Astrocyte (in vitro differentiated cells and primary cell): ENCODE measurements around the gene CDHR2. TPM values are rescaled to one million over a fixed set of nuclear protein-coding genes. Genes with fewer than 3 reads are reported as not detected.

ENCODE experiments used
- DNase-seq: peaks from one replicate; pipeline ENCODE4 v3.0.0-alpha.2; 2010; ENCODE audit warnings: low read depth
- FAIRE-seq: peaks from 2 replicates; lab custom pipeline; 2011; peaks lifted over from hg19 to GRCh38; lab: Jason Lieb, UNC
- H2AFZ ChIP-seq: 2 replicates; pipeline ENCODE4 v1.6.0; 2012; ENCODE audit warnings: low read depth, low read length, inconsistent platforms
- H3K27ac ChIP-seq: 2 replicates; pipeline ENCODE4 v1.5.1; 2011; ENCODE audit warnings: low read depth, low read length, inconsistent platforms
- H3K27me3 ChIP-seq: 2 replicates; pipeline ENCODE4 v1.6.0; 2011; ENCODE audit warnings: low read length, inconsistent platforms; ENCODE audit not compliant: insufficient read depth
- H3K36me3 ChIP-seq: 2 replicates; pipeline ENCODE4 v1.5.1; 2011; ENCODE audit warnings: low read length, inconsistent platforms; ENCODE audit not compliant: insufficient read depth
- H3K4me1 ChIP-seq: 2 replicates; pipeline ENCODE4 v1.5.1; 2011; ENCODE audit warnings: low read length, inconsistent platforms; ENCODE audit not compliant: insufficient read depth
- H3K4me2 ChIP-seq: 2 replicates; pipeline ENCODE4 v1.6.0; 2012; ENCODE audit warnings: low read length, inconsistent platforms
- H3K4me3 ChIP-seq: 2 replicates; pipeline ENCODE4 v1.5.1; 2011; ENCODE audit warnings: low read depth, mild to moderate bottlenecking, low read length, inconsistent platforms; ENCODE audit not compliant: insufficient read depth
- H3K79me2 ChIP-seq: 2 replicates; pipeline ENCODE4 v1.6.0; 2012; ENCODE audit warnings: mild to moderate bottlenecking, low read length, inconsistent platforms; ENCODE audit not compliant: insufficient read depth
- H3K9ac ChIP-seq: 2 replicates; pipeline ENCODE4 v1.6.0; 2012; ENCODE audit warnings: mild to moderate bottlenecking, low read length, inconsistent platforms
- H3K9me3 ChIP-seq: 2 replicates; pipeline ENCODE4 v1.5.1; 2012; ENCODE audit warnings: low read depth, mild to moderate bottlenecking, low read length, inconsistent platforms; ENCODE audit not compliant: insufficient read depth
- H4K20me1 ChIP-seq: 2 replicates; pipeline ENCODE4 v1.6.0; 2012; ENCODE audit warnings: low read length, inconsistent platforms; ENCODE audit not compliant: insufficient read depth
- H3K27ac Mint-ChIP-seq: one replicate; pipeline ENCODE4 v1.8.0; 2021; ENCODE audit warnings: mild to moderate bottlenecking, mixed read lengths; ENCODE audit not compliant: unreplicated experiment
- H3K27me3 Mint-ChIP-seq: one replicate; pipeline ENCODE4 v1.8.0; 2021; ENCODE audit warnings: low read depth, mixed read lengths; ENCODE audit not compliant: unreplicated experiment
- H3K36me3 Mint-ChIP-seq: one replicate; pipeline ENCODE4 v1.8.0; 2021; ENCODE audit warnings: low read depth, mixed read lengths; ENCODE audit not compliant: unreplicated experiment
- H3K4me1 Mint-ChIP-seq: one replicate; pipeline ENCODE4 v1.8.0; 2021; ENCODE audit warnings: low read depth, mixed read lengths; ENCODE audit not compliant: unreplicated experiment
- H3K4me3 Mint-ChIP-seq: one replicate; pipeline ENCODE4 v1.8.0; 2021; ENCODE audit warnings: mild to moderate bottlenecking, moderate library complexity, mixed read lengths; ENCODE audit not compliant: unreplicated experiment
- H3K9me3 Mint-ChIP-seq: one replicate; pipeline ENCODE4 v1.8.0; 2021; ENCODE audit warnings: mild to moderate bottlenecking, mixed read lengths; ENCODE audit not compliant: unreplicated experiment
- CTCF ChIP-seq: IDR thresholded peaks from 2 replicates; pipeline ENCODE4 v1.5.1; 2011; ENCODE audit warnings: low read depth, mild to moderate bottlenecking, inconsistent platforms, low read length, moderate library complexity; ENCODE audit not compliant: insufficient read depth
- EZH2 ChIP-seq: IDR thresholded peaks from 2 replicates; pipeline ENCODE4 v1.6.1; 2012; ENCODE audit warnings: mild to moderate bottlenecking, low read length, inconsistent platforms; ENCODE audit not compliant: insufficient read depth
- total RNA-seq: library from RNA; stranded (reverse); gene quantifications from 2 replicates; pipeline ENCODE4 v1.2.1, GENCODE V29; 2021

CDHR2 gene
- total RNA-seq, 1 donor from 2014 or later = 0.43 TPM

- H3K27me3 Mint-ChIP-seq = peaks cover 48% of the 10 kb centered on the region
- H3K27ac ChIP-seq = no peak overlapping the region
- H3K79me2 ChIP-seq = no peaks in the 10 kb centered on the region
- H3K27me3 ChIP-seq = peaks cover 7% of the 10 kb centered on the region
- FAIRE-seq (no peak), DNase-seq (no peak)
- no peaks in the 10 kb centered on the region for H3K4me1 ChIP-seq
- no peaks in the 10 kb centered on the region for H3K9me3 ChIP-seq
- H3K9ac ChIP-seq = no peak overlapping the region
- H2AFZ ChIP-seq = no peak overlapping the region
- no peaks in the 10 kb centered on the region for H4K20me1 ChIP-seq
- no peaks in the 10 kb centered on the region for H3K36me3 ChIP-seq
- H3K27ac Mint-ChIP-seq = no peak overlapping the region
- H3K4me1 Mint-ChIP-seq = no peaks in the 10 kb centered on the region
- H3K4me2 ChIP-seq = no peak overlapping the region
- H3K9me3 Mint-ChIP-seq = peaks cover 4% of the 10 kb centered on the region
- TF ChIP-seq CTCF (no peak), EZH2 (no peak)
- no peaks in the 10 kb centered on the region for H3K36me3 Mint-ChIP-seq
- H3K4me3 Mint-ChIP-seq = no peak overlapping the region
- no peak overlapping the region for H3K4me3 ChIP-seq
Measured at GRCh38 chr5:176640616-176641015, 91.5 kb downstream of the CDHR2 start.

- peaks cover 4% of the 10 kb centered on the region for H3K79me2 ChIP-seq
- H3K27me3 Mint-ChIP-seq = peaks cover 30% of the 10 kb centered on the region
- no peak overlapping the region for H3K4me3 ChIP-seq
- no peak overlapping the region for H2AFZ ChIP-seq
- no peaks in the 10 kb centered on the region for H3K36me3 Mint-ChIP-seq
- no peak overlapping the region for H3K9ac ChIP-seq
- H3K4me1 ChIP-seq = peaks cover 5% of the 10 kb centered on the region
- no peaks in the 10 kb centered on the region for H3K36me3 ChIP-seq
- no peaks in the 10 kb centered on the region for H4K20me1 ChIP-seq
- peaks cover 4% of the 10 kb centered on the region for H3K27me3 ChIP-seq
- no peak overlapping the region for H3K27ac ChIP-seq
- H3K4me1 Mint-ChIP-seq = peaks cover 5% of the 10 kb centered on the region
- no peaks in the 10 kb centered on the region for H3K9me3 ChIP-seq
- no peak overlapping the region for H3K4me2 ChIP-seq
- TF ChIP-seq CTCF (no peak), EZH2 (no peak)
- FAIRE-seq = no peak
- no peak for DNase-seq
- peaks cover 3% of the 10 kb centered on the region for H3K9me3 Mint-ChIP-seq
- no peak overlapping the region for H3K27ac Mint-ChIP-seq
- no peak overlapping the region for H3K4me3 Mint-ChIP-seq
Measured at GRCh38 chr5:176642675-176643490, 93.7 kb downstream of the CDHR2 start.
